HG02973 (cell line): Measurements from ENCODE around the gene C1orf105.
A peak's percentile ranks its signal among the peaks of the same experiment; 100 is the strongest.

Source experiments
- ATAC-seq: cut with Tn5 transposase; IDR thresholded peaks from one replicate; pipeline ENCODE4 v1.9.1; 2021; ENCODE audit warnings: moderate library complexity; ENCODE audit not compliant: unreplicated experiment

Gene C1orf105

GRCh38 chr1:172395576-172395975, 24.9 kb upstream of the C1orf105 start:
- no peak for ATAC-seq

GRCh38 chr1:172397221-172397620, 23.3 kb upstream of the C1orf105 start:
- peak; percentile 28 for ATAC-seq

- no peak for ATAC-seq
Observed at GRCh38 chr1:172397633-172398032, 22.9 kb upstream of the C1orf105 start.

- ATAC-seq: no peak
Observed at GRCh38 chr1:172398193-172398592, 22.3 kb upstream of the C1orf105 start.

- no peak for ATAC-seq
Observed at GRCh38 chr1:172398970-172399755, 21.3 kb upstream of the C1orf105 start.

- ATAC-seq: no peak
Observed at GRCh38 chr1:172399756-172400721, 20.4 kb upstream of the C1orf105 start.

- ATAC-seq: no peak
Observed at GRCh38 chr1:172400722-172401105, 19.8 kb upstream of the C1orf105 start.

- ATAC-seq: no peak
Observed at GRCh38 chr1:172401477-172401876, 19.0 kb upstream of the C1orf105 start.

GRCh38 chr1:172401892-172402291, 18.6 kb upstream of the C1orf105 start:
- ATAC-seq: no peak

- no peak for ATAC-seq
Observed at GRCh38 chr1:172402878-172403569, 17.5 kb upstream of the C1orf105 start.

GRCh38 chr1:172404121-172404520, 16.4 kb upstream of the C1orf105 start:
- no peak for ATAC-seq

- ATAC-seq: no peak
Observed at GRCh38 chr1:172405912-172406311, 14.6 kb upstream of the C1orf105 start.

GRCh38 chr1:172406968-172407367, 13.5 kb upstream of the C1orf105 start:
- no peak for ATAC-seq

- no peak for ATAC-seq
Observed at GRCh38 chr1:172408958-172409357, 11.5 kb upstream of the C1orf105 start.

- no peak for ATAC-seq
Observed at GRCh38 chr1:172410027-172410426, 10.5 kb upstream of the C1orf105 start.

- ATAC-seq: no peak
Observed at GRCh38 chr1:172411791-172412338, 8.6 kb upstream of the C1orf105 start.

GRCh38 chr1:172414331-172414730, 6.2 kb upstream of the C1orf105 start:
- no peak for ATAC-seq

GRCh38 chr1:172416496-172417035, 3.9 kb upstream of the C1orf105 start:
- no peak for ATAC-seq

GRCh38 chr1:172417557-172417956, 2.9 kb upstream of the C1orf105 start:
- no peak for ATAC-seq

- no peak for ATAC-seq
Observed at GRCh38 chr1:172421974-172422604, 1.6 kb downstream of the C1orf105 start.
